A673 (cell line): Measurements from ENCODE around the gene POSTN.

Experiments
- EZH2 ChIP-seq: fragments of 200-600 bp; sonication (generic); IDR thresholded peaks from 2 replicates; pipeline ENCODE4 v1.6.1; 2017; ENCODE audit warnings: borderline replicate concordance, low read depth, mild to moderate bottlenecking, mixed read lengths, antibody characterized with exemption, low read length; ENCODE audit not compliant: poor library complexity, severe bottlenecking
- TF ChIP-seq, protein P1 (sequence below): fragments of 300-800, 200-600 bp; sonication (generic); conservative IDR thresholded peaks from 2 replicates; pipeline ENCODE4 v1.5.1; 2017; ENCODE audit warnings: low read depth, mild to moderate bottlenecking, antibody characterized with exemption, low read length, moderate library complexity, mixed read lengths

GRCh38 chr13:37586164-37586563, 12.4 kb downstream of the POSTN start:
- TF ChIP-seq, protein P1, sequence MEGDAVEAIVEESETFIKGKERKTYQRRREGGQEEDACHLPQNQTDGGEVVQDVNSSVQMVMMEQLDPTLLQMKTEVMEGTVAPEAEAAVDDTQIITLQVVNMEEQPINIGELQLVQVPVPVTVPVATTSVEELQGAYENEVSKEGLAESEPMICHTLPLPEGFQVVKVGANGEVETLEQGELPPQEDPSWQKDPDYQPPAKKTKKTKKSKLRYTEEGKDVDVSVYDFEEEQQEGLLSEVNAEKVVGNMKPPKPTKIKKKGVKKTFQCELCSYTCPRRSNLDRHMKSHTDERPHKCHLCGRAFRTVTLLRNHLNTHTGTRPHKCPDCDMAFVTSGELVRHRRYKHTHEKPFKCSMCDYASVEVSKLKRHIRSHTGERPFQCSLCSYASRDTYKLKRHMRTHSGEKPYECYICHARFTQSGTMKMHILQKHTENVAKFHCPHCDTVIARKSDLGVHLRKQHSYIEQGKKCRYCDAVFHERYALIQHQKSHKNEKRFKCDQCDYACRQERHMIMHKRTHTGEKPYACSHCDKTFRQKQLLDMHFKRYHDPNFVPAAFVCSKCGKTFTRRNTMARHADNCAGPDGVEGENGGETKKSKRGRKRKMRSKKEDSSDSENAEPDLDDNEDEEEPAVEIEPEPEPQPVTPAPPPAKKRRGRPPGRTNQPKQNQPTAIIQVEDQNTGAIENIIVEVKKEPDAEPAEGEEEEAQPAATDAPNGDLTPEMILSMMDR = no peak
- TF ChIP-seq EZH2 = no peak
